ENCODE measurements around the gene NAB2. TPM values are rescaled to one million over a fixed set of nuclear protein-coding genes. Genes with fewer than 3 reads are reported as not detected.
"Not testable (repeated sequence)": the region's sequence is repeated elsewhere in the genome, so short reads cannot be mapped to it uniquely, and the experiment has no call there.

NAB2 gene
- polyA plus RNA-seq, 3 donors = 1.00 to 8.3 (median 2.7) TPM

DNA sequence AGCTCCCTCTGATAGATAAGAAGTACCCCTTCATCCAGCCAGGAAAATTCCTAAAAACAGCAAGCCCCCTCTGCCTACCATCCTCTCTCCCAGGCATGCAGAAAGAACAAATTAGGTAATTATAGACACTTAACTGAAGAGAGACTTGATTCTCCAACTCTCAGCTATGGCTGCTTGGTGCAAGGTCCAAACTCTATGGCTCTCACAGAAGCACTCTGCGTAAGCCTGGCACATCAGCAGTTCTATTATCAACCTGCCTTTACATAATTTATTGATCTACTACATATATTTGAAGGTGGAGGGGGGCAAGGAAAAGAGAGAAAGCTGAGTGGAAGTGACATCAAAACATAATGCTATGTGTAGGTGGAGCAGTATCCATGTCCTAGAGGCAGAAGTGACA lies 37.9 kb upstream of the NAB2 start:
- no peak overlapping the region for H3K9ac ChIP-seq (ENCODE audit: insufficient read depth, low read length, poor library complexity, severe bottlenecking)
- Mint-ChIP-seq H3K36me3 (no peaks in the 10 kb centered on the region), H3K27ac (peak overlapping the region in 2 of 7 donors; percentile 23 to 47), H3K27me3 (ENCODE audit: low read depth in 3 of 3) (peaks cover 0 to 3% (median 1%) of the 10 kb centered on the region in 3 donors), H3K4me1 (peaks cover 57% of the 10 kb centered on the region), H3K9me3 (peaks cover 0 to 3% (median 0%) of the 10 kb centered on the region in 7 donors), H3K4me3 (peak overlapping the region in 1 of 2 donors; percentile 11)
- intact Hi-C loops (cut with micrococcal nuclease) = no loop called here
- peaks cover 57 to 58% of the 10 kb centered on the region in 2 donors for H3K4me1 ChIP-seq (ENCODE audit: control insufficient read depth in 1 of 2, insufficient read depth in 2 of 2, low read length in 2 of 2)
- no peaks in the 10 kb centered on the region for H3K79me2 ChIP-seq (ENCODE audit: insufficient read depth, low read length)
- no peaks in the 10 kb centered on the region for H4K20me1 ChIP-seq (ENCODE audit: insufficient read depth, low read length)
- no peak for DNase-seq
- H3K27me3 ChIP-seq (ENCODE audit: control insufficient read depth in 2 of 2, insufficient read depth in 2 of 2, low read length in 2 of 2) = no peaks in the 10 kb centered on the region
- H3K4me2 ChIP-seq (replicated peaks; ENCODE audit: extremely low read depth, low read length, poor library complexity, severe bottlenecking) = no peak overlapping the region
- H3K27ac ChIP-seq (ENCODE audit: low read depth in 1 of 2, low read length in 2 of 2) = no peak overlapping the region
- H3K36me3 ChIP-seq (replicated peaks in 1 of 2; ENCODE audit: control insufficient read depth in 1 of 2, insufficient read depth in 2 of 2, low read length in 2 of 2) = no peaks in the 10 kb centered on the region
- TF ChIP-seq, protein P1, sequence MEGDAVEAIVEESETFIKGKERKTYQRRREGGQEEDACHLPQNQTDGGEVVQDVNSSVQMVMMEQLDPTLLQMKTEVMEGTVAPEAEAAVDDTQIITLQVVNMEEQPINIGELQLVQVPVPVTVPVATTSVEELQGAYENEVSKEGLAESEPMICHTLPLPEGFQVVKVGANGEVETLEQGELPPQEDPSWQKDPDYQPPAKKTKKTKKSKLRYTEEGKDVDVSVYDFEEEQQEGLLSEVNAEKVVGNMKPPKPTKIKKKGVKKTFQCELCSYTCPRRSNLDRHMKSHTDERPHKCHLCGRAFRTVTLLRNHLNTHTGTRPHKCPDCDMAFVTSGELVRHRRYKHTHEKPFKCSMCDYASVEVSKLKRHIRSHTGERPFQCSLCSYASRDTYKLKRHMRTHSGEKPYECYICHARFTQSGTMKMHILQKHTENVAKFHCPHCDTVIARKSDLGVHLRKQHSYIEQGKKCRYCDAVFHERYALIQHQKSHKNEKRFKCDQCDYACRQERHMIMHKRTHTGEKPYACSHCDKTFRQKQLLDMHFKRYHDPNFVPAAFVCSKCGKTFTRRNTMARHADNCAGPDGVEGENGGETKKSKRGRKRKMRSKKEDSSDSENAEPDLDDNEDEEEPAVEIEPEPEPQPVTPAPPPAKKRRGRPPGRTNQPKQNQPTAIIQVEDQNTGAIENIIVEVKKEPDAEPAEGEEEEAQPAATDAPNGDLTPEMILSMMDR (IDR thresholded peaks at IDR 0.05) = no peak
- no peaks in the 10 kb centered on the region for H3K9me3 ChIP-seq (replicated peaks in 1 of 2; ENCODE audit: control insufficient read depth in 1 of 2, insufficient read depth in 1 of 2, low read length in 2 of 2)
- no peak overlapping the region for H3K4me3 ChIP-seq (replicated peaks in 1 of 3; ENCODE audit: low read depth in 2 of 3, low read length in 3 of 3)
- no peak overlapping the region for H2AFZ ChIP-seq (ENCODE audit: insufficient read depth, low read depth, low read length, poor library complexity, severe bottlenecking)
- no CpG with 5 or more reads among the region's 1 CpG for WGBS (ENCODE audit: insufficient coverage)

DNA sequence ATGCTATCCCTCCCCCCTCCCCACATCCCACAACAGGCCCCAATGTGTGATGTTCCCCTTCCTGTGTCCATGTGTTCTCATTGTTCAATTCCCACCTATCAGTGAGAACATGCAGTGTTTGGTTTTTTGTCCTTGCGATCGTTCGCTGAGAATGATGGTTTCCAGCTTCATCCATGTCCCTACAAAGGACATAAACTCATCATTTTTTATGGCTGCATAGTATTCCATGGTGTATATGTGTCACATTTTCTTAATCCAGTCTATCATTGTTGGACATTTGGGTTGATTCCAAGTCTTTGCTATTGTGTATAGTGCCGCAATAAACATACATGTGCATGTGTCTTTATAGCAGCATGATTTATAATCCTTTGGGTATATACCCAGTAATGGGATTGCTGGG lies 35.8 kb upstream of the NAB2 start:
- H3K4me3 Mint-ChIP-seq; intact Hi-C loops (cut with micrococcal nuclease); H4K20me1 ChIP-seq (ENCODE audit: insufficient read depth, low read length); H3K4me2 ChIP-seq (replicated peaks; ENCODE audit: extremely low read depth, low read length, poor library complexity, severe bottlenecking); H3K9me3 Mint-ChIP-seq; H3K9ac ChIP-seq (ENCODE audit: insufficient read depth, low read length, poor library complexity, severe bottlenecking); H3K27me3 ChIP-seq (ENCODE audit: control insufficient read depth in 2 of 2, insufficient read depth in 2 of 2, low read length in 2 of 2); H3K4me3 ChIP-seq (replicated peaks in 1 of 3; ENCODE audit: low read depth in 2 of 3, low read length in 3 of 3); H3K27ac Mint-ChIP-seq; DNase-seq; H3K27me3 Mint-ChIP-seq (ENCODE audit: low read depth in 3 of 3); H3K36me3 ChIP-seq (replicated peaks in 1 of 2; ENCODE audit: control insufficient read depth in 1 of 2, insufficient read depth in 2 of 2, low read length in 2 of 2); H3K79me2 ChIP-seq (ENCODE audit: insufficient read depth, low read length); H3K9me3 ChIP-seq (replicated peaks in 1 of 2; ENCODE audit: control insufficient read depth in 1 of 2, insufficient read depth in 1 of 2, low read length in 2 of 2); H2AFZ ChIP-seq (ENCODE audit: insufficient read depth, low read depth, low read length, poor library complexity, severe bottlenecking); H3K27ac ChIP-seq (ENCODE audit: low read depth in 1 of 2, low read length in 2 of 2): not testable (repeated sequence)
- Mint-ChIP-seq H3K36me3 (peaks cover 8 to 12% of the 10 kb centered on the region in 2 donors), H3K4me1 (peaks cover 41% of the 10 kb centered on the region)
- peaks cover 39 to 40% of the 10 kb centered on the region in 2 donors for H3K4me1 ChIP-seq (ENCODE audit: control insufficient read depth in 1 of 2, insufficient read depth in 2 of 2, low read length in 2 of 2)
- WGBS (ENCODE audit: insufficient coverage) = no CpG with 5 or more reads among the region's 4 CpGs

DNA sequence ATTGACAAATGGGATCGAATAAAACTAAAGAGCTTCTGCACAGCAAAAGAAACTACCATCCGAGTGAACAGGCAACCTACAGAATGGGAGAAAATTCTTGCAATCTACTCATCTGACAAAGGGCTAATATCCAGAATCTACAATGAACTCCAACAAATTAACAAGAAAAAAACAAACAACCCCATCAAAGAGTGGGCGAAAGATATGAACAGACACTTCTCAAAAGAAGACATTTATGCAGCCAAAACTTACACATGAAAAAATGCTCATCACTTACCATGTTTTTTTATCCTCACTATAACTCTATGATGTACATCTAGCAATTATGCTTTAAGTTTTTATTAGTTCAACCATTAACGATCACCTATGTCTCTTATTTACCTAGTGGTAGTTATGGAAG lies 35.0 kb upstream of the NAB2 start:
- H3K27ac ChIP-seq (ENCODE audit: low read depth in 1 of 2, low read length in 2 of 2); H3K9ac ChIP-seq (ENCODE audit: insufficient read depth, low read length, poor library complexity, severe bottlenecking); H3K9me3 Mint-ChIP-seq; H3K4me3 ChIP-seq (replicated peaks in 1 of 3; ENCODE audit: low read depth in 2 of 3, low read length in 3 of 3); H4K20me1 ChIP-seq (ENCODE audit: insufficient read depth, low read length); H2AFZ ChIP-seq (ENCODE audit: insufficient read depth, low read depth, low read length, poor library complexity, severe bottlenecking); H3K27me3 Mint-ChIP-seq (ENCODE audit: low read depth in 3 of 3); H3K4me2 ChIP-seq (replicated peaks; ENCODE audit: extremely low read depth, low read length, poor library complexity, severe bottlenecking); intact Hi-C loops (cut with micrococcal nuclease); DNase-seq; H3K4me3 Mint-ChIP-seq; H3K9me3 ChIP-seq (replicated peaks in 1 of 2; ENCODE audit: control insufficient read depth in 1 of 2, insufficient read depth in 1 of 2, low read length in 2 of 2); H3K27me3 ChIP-seq (ENCODE audit: control insufficient read depth in 2 of 2, insufficient read depth in 2 of 2, low read length in 2 of 2); H3K79me2 ChIP-seq (ENCODE audit: insufficient read depth, low read length): not testable (repeated sequence)
- Mint-ChIP-seq H3K27ac (peak overlapping the region in 1 of 7 donors; percentile 13), H3K4me1 (peaks cover 34% of the 10 kb centered on the region), H3K36me3 (peaks cover 15 to 19% of the 10 kb centered on the region in 2 donors)
- no CpG with 5 or more reads among the region's 4 CpGs for WGBS (ENCODE audit: insufficient coverage)
- H3K36me3 ChIP-seq (replicated peaks in 1 of 2; ENCODE audit: control insufficient read depth in 1 of 2, insufficient read depth in 2 of 2, low read length in 2 of 2) = peaks cover 10 to 16% of the 10 kb centered on the region in 2 donors
- H3K4me1 ChIP-seq (ENCODE audit: control insufficient read depth in 1 of 2, insufficient read depth in 2 of 2, low read length in 2 of 2) = peaks cover 32 to 33% of the 10 kb centered on the region in 2 donors
